Upper lobe of left lung (tissue), 6 donors: ENCODE measurements around the gene SMOC1. TPM values are rescaled to one million over a fixed set of nuclear protein-coding genes. Genes with fewer than 3 reads are reported as not detected.

Experiments used
- ATAC-seq, 2 donors: fragments of 200-7000 bp; cut with Tn5 transposase; one replicate each; pipeline ENCODE4 v1.9.1; 2022; ENCODE audit warnings: mild to moderate bottlenecking in 2 of 2, moderate library complexity in 2 of 2; ENCODE audit not compliant: low FRiP score in 2 of 2
- DNase-seq, 2 donors: peaks; one replicate each; pipeline ENCODE4 v3.0.0-alpha.2; 2019 to 2020
- H3K27ac ChIP-seq, 4 donors: fragments of 200-600 bp; sonication (generic); one replicate each; pipeline ENCODE4 v1.5.1; 2016 to 2019
- H3K27me3 ChIP-seq, 4 donors: fragments of 200-600 bp; sonication (generic); one replicate each; pipeline ENCODE4 v1.5.1; 2017 to 2019
- H3K36me3 ChIP-seq, 4 donors: fragments of 200-600 bp; sonication (generic); one replicate each; pipeline ENCODE4 v1.5.1; 2016 to 2019
- H3K4me1 ChIP-seq, 4 donors: fragments of 200-600 bp; sonication (generic); one replicate each; pipeline ENCODE4 v1.5.1; 2018 to 2019
- H3K4me3 ChIP-seq, 4 donors: fragments of 200-600 bp; sonication (generic); one replicate each; pipeline ENCODE4 v1.5.1; 2017 to 2019; ENCODE audit warnings: mild to moderate bottlenecking in 2 of 4, moderate library complexity in 1 of 4
- H3K9me3 ChIP-seq, 4 donors: fragments of 200-600 bp; sonication (generic); one replicate each; pipeline ENCODE4 v1.5.1; 2018 to 2019
- CTCF ChIP-seq, 6 experiments: fragments of 450-650 bp in 4 of 6; fragments of 200-600 bp in 2 of 6; sonication (generic) in 2 of 6; IDR thresholded peaks; one replicate each; pipeline ENCODE4 v1.5.1; 2016 to 2019; ENCODE audit warnings: antibody characterized with exemption in 6 of 6
- EP300 ChIP-seq, 4 donors: sonication (generic); formaldehyde crosslinking; IDR thresholded peaks; one replicate each; pipeline ENCODE4 v1.5.1; 2017; ENCODE audit warnings: antibody characterized with exemption in 4 of 4, control low read depth in 2 of 4
- POLR2A ChIP-seq, 4 donors: fragments of 450-650 bp; IDR thresholded peaks; one replicate each; pipeline ENCODE4 v1.5.1; 2016 to 2017; ENCODE audit warnings: antibody characterized with exemption in 4 of 4, mild to moderate bottlenecking in 2 of 4
- POLR2AphosphoS5 ChIP-seq, 2 donors: sonication (generic); formaldehyde crosslinking; IDR thresholded peaks; one replicate each; pipeline ENCODE4 v1.5.1; 2017; ENCODE audit warnings: antibody characterized with exemption in 2 of 2
- WGBS, 2 donors: methylation state at CpG; one replicate each; pipeline ENCODE4 v1.1.5; 2017 to 2018; 5-methylcytosine and 5-hydroxymethylcytosine counted together
- total RNA-seq, 6 donors: library from RNA; depleted of rRNA in 4 of 6; stranded (reverse); fragments of >200 nt in 4 of 6; gene quantifications; one replicate each; pipeline versions ENCODE4 v1.1.0 to v1.2.1, GENCODE V29; 2016 to 2021
- donor health status: DM: no; HTN: no; CAD: no; lungs with moderate emphysema.
- donor health status: DM: no; HTN: yes; CAD: no; lungs with severe emphysema.

Gene SMOC1
- total RNA-seq, 6 donors from 2014 or later, result 0.22 to 1.3 (median 0.61) TPM; not detected in 1

DNA sequence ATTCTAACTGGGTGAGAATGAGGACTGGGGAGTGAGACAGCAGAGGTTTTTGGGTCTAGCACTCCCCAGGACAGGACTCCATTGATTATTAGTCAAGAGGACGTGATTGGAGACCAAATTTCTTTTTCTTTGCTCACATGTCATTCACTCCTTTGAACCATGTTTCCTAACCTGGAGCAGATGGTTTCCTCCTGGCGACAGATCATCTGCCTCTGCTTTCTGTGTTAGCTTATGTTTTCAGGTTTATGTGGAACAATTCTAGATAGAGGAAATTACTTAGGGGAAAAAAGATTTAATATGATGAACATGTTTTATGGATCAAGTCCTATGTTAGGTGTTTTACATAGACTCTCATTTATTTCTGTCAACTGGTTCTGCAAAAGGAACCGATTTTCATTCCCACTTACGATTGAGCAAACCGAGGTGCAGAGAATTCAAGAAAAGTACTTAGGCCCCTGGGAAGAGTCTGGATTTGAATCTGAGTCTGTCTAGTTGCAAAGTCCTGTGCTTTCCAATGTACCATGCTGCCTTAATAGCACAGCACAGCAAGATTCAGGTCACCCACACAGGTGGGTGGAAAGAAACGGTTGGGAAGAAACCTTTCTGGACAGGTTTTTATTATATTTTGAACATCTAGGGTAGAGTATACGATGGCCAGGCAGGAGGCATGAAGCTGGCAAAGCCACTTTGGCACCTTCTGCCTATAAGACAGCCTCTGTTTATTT is 30.8 kb downstream of the SMOC1 start:
- ATAC-seq (no peak), DNase-seq (no peak)
- TF ChIP-seq CTCF (IDR thresholded peaks at IDR 0.05) (no peak), EP300 (IDR thresholded peaks at IDR 0.05) (no peak), POLR2A (IDR thresholded peaks at IDR 0.05) (no peak), POLR2AphosphoS5 (IDR thresholded peaks at IDR 0.05) (no peak)
- no peaks in the 10 kb centered on the region for H3K4me1 ChIP-seq
- H3K9me3 ChIP-seq, result no peaks in the 10 kb centered on the region
- H3K27me3 ChIP-seq, result no peaks in the 10 kb centered on the region
- H3K4me3 ChIP-seq, result no peak overlapping the region
- 78 to 79% methylated on average over 7 of the region's 7 CpGs for WGBS, 2 donors
- H3K27ac ChIP-seq, result no peak overlapping the region
- H3K36me3 ChIP-seq, result no peaks in the 10 kb centered on the region

DNA sequence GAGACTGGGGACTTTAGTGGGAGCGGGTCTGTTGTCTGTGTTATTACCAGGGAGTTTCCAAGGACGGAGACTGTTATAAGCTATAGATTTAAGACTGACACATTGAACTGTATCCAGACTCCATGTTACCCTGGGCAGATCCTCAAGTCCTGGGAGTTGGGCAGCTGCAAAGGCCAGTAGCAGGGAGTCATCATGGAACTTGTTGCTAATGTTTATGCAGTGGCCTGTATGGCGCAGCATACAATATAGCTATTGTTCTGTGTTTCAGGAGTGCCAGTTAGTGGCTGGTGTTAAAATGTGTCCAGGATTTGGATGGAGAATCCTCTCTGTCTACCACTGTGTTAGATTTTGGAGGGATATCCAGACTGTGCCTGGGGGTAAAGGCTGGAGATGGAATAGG is 31.7 kb downstream of the SMOC1 start:
- 88 to 97% methylated on average over 3 of the region's 3 CpGs for WGBS, 2 donors
- ATAC-seq (no peak), DNase-seq (no peak)
- TF ChIP-seq POLR2AphosphoS5 (IDR thresholded peaks at IDR 0.05) (no peak), CTCF (IDR thresholded peaks at IDR 0.05) (no peak), EP300 (IDR thresholded peaks at IDR 0.05) (no peak), POLR2A (IDR thresholded peaks at IDR 0.05) (no peak)
- Histone ChIP-seq H3K27ac (no peak overlapping the region), H3K4me3 (no peak overlapping the region), H3K9me3 (no peaks in the 10 kb centered on the region), H3K4me1 (no peaks in the 10 kb centered on the region), H3K36me3 (no peaks in the 10 kb centered on the region), H3K27me3 (no peaks in the 10 kb centered on the region)

DNA sequence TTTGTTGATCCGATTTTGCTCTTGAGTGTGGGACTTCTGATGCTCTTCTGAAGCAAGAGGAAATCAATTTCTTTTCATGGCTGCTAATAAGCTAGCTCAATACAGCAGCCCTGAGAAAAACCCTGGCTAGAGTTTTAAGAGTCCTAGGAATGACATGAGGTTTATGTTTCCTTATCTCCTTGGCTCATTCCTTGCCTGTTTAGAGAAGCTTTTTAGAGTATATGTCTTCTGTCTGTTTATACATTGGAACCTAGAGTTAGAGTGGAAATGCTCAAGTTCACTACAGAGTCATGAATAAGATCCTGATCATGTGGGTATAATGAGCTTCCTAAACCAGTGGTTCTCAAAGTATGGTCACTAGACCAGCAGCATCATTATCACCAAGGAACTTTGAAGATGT is 34.5 kb downstream of the SMOC1 start:
- no peaks in the 10 kb centered on the region for H3K27me3 ChIP-seq
- H3K36me3 ChIP-seq, result no peaks in the 10 kb centered on the region
- no peak overlapping the region for H3K4me3 ChIP-seq
- no peaks in the 10 kb centered on the region for H3K9me3 ChIP-seq
- no peak overlapping the region for H3K27ac ChIP-seq
- no peaks in the 10 kb centered on the region for H3K4me1 ChIP-seq
- DNase-seq, result no peak
- 58 to 70% methylated on average over 1 of the region's 1 CpG for WGBS, 2 donors
- no peak for ATAC-seq
- TF ChIP-seq EP300 (IDR thresholded peaks at IDR 0.05) (no peak), POLR2A (IDR thresholded peaks at IDR 0.05) (no peak), CTCF (IDR thresholded peaks at IDR 0.05) (no peak), POLR2AphosphoS5 (IDR thresholded peaks at IDR 0.05) (no peak)

DNA sequence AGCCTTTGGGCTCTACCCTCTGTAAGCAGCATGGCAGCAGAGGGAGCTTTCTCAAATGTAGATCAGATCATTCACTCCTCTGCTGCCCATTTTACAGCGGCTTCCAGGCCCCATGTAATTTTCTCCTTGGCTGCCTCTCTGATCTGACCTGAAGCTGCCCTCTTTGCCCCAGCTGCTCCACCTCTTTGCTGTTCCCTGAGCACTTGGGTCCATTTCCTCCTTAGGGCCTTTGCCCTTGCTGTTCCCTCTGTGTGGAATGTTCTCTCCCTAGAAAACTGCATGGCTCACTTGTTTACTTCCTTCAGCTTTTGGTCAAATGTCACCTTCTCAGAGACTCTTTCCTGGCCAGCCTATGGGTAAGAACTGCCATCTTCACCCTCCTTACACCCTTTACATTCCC is 37.2 kb downstream of the SMOC1 start:
- ATAC-seq, result no peak
- H3K4me1 ChIP-seq, result no peaks in the 10 kb centered on the region
- WGBS, 2 donors, result 67 to 85% methylated on average over 1 of the region's 1 CpG

More for the DNA sequence above, 37.2 kb downstream of the SMOC1 start:
- Histone ChIP-seq H3K27ac (no peak overlapping the region), H3K27me3 (no peaks in the 10 kb centered on the region), H3K4me3 (no peak overlapping the region), H3K9me3 (no peaks in the 10 kb centered on the region), H3K36me3 (no peaks in the 10 kb centered on the region)
- TF ChIP-seq EP300 (IDR thresholded peaks at IDR 0.05) (no peak), POLR2A (IDR thresholded peaks at IDR 0.05) (no peak), POLR2AphosphoS5 (IDR thresholded peaks at IDR 0.05) (no peak), CTCF (IDR thresholded peaks at IDR 0.05) (no peak)
- DNase-seq, result no peak
